BLaER1 treated with 17β-estradiol and CSF1 and Interleukin-3, amounts not matched to agents 10 nM and 100 nM (cell line): ENCODE measurements around the gene NUBP2.

Experiments
- H3K27ac ChIP-seq, 11 experiments: shearing (Covaris generic); formaldehyde crosslinking; 2 replicates each; pipeline ENCODE4 v1.8.1; 2022
- H3K27me3 ChIP-seq, 11 experiments: shearing (Covaris generic); formaldehyde crosslinking; 2 replicates each; pipeline ENCODE4 v1.8.1; 2022
- H3K36me3 ChIP-seq, 11 experiments: shearing (Covaris generic); formaldehyde crosslinking; 2 replicates each; pipeline ENCODE4 v1.8.1; 2022
- H3K4me1 ChIP-seq, 10 experiments: shearing (Covaris generic); formaldehyde crosslinking; 2 replicates each; pipeline ENCODE4 v1.8.1; 2022
- H3K4me2 ChIP-seq, 11 experiments: shearing (Covaris generic); formaldehyde crosslinking; 2 replicates each; pipeline ENCODE4 v1.8.1; 2022
- H3K4me3 ChIP-seq, 10 experiments: shearing (Covaris generic); formaldehyde crosslinking; 2 replicates each; pipeline ENCODE4 v1.8.1; 2022
- H3K9ac ChIP-seq, 11 experiments: shearing (Covaris generic); formaldehyde crosslinking; 2 replicates each; pipeline ENCODE4 v1.8.1; 2022
- H3K9me3 ChIP-seq, 11 experiments: shearing (Covaris generic); formaldehyde crosslinking; replicated peaks in 1 of 11; 2 replicates each; pipeline ENCODE4 v1.8.1; 2022
- H4K20me1 ChIP-seq, 11 experiments: shearing (Covaris generic); formaldehyde crosslinking; 2 replicates each; pipeline ENCODE4 v1.8.1; 2022
- Cebpa-rat ChIP-seq, 11 experiments: shearing (Covaris generic); IDR thresholded peaks; 2 replicates each; pipeline ENCODE4 v1.8.1; 2022

NUBP2 gene

DNA sequence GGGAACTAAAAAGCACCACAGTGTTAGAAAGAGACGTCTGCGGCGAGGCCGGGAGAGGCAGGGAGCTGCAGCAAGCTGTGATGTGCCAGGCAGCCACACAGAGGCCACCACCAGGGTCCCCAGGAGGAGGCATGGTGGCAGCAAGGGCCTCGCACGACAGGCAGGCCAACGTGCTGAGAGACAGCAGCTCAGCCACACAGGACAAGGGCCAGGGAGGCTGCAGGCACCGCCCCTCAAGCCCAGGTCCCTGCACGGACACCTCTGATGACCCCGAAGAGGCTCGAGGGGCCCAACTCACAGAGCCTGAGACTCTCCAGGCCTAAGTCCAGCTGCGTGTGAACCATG is 38.2 kb downstream of the NUBP2 start:
- Histone ChIP-seq H3K27me3 (no peaks in the 10 kb centered on the region), H3K4me1 (peaks cover 9 to 24% (median 12%) of the 10 kb centered on the region in 10 experiments), H3K4me3 (no peak overlapping the region), H3K9me3 (no peaks in the 10 kb centered on the region), H3K4me2 (no peak overlapping the region), H3K36me3 (peaks cover 21 to 71% (median 60%) of the 10 kb centered on the region in 11 experiments), H4K20me1 (peaks cover 0 to 72% (median 20%) of the 10 kb centered on the region in 11 experiments; a peak in 15 of 22 replicates), H3K27ac (no peak overlapping the region), H3K9ac (no peak overlapping the region; a peak in 1 of 22 replicates)
- no peak for TF ChIP-seq Cebpa-rat (IDR thresholded peaks at IDR 0.05)

- Histone ChIP-seq H3K9ac (peak overlapping the region in 3 of 11 experiments; percentile 23 to 58 (median 24); a peak in 2 of 22 replicates), H3K27me3 (no peaks in the 10 kb centered on the region), H3K27ac (no peak overlapping the region), H4K20me1 (peaks cover 0 to 63% (median 21%) of the 10 kb centered on the region in 11 experiments; a peak in 14 of 22 replicates), H3K4me2 (no peak overlapping the region), H3K9me3 (no peaks in the 10 kb centered on the region), H3K4me1 (peaks cover 11 to 24% (median 13%) of the 10 kb centered on the region in 10 experiments), H3K36me3 (peaks cover 11 to 60% (median 49%) of the 10 kb centered on the region in 11 experiments; a peak in 21 of 22 replicates), H3K4me3 (no peak overlapping the region)
- no peak for TF ChIP-seq Cebpa-rat (IDR thresholded peaks at IDR 0.05)
Measured at GRCh38 chr16:1821861-1822611, 39.3 kb downstream of the NUBP2 start.

DNA sequence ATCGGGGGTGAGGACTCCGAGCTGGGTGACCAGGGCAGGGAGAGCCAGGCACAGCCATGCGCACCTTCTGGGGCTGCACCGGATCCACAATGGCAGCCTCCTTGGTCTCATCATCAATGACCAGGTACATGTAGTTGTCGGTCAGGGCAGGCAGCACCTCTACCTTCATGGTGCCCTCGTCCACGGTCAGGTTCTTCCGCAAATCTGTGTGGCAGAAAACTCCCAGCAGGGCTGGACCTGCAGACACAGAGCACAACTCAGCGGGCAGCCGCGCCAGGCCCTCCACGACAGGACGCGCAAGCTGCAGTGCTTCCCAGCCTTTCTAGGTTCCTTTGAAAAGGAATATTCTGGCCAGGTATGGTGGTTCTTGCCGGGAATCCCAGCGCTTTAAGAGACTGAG is 40.0 kb downstream of the NUBP2 start:
- TF ChIP-seq Cebpa-rat (IDR thresholded peaks at IDR 0.05): no peak
- peaks cover 11 to 53% (median 41%) of the 10 kb centered on the region in 11 experiments; a peak in 19 of 22 replicates for H3K36me3 ChIP-seq
- no peaks in the 10 kb centered on the region for H3K9me3 ChIP-seq
- H3K4me2 ChIP-seq: no peak overlapping the region
- peaks cover 0 to 55% (median 27%) of the 10 kb centered on the region in 11 experiments; a peak in 14 of 22 replicates for H4K20me1 ChIP-seq
- peaks cover 15 to 25% (median 17%) of the 10 kb centered on the region in 10 experiments for H3K4me1 ChIP-seq
- H3K27me3 ChIP-seq: no peaks in the 10 kb centered on the region
- H3K9ac ChIP-seq: peak overlapping the region in 1 of 11 experiments; percentile 23; a peak in 1 of 22 replicates
- no peak overlapping the region for H3K27ac ChIP-seq
- H3K4me3 ChIP-seq: no peak overlapping the region

DNA sequence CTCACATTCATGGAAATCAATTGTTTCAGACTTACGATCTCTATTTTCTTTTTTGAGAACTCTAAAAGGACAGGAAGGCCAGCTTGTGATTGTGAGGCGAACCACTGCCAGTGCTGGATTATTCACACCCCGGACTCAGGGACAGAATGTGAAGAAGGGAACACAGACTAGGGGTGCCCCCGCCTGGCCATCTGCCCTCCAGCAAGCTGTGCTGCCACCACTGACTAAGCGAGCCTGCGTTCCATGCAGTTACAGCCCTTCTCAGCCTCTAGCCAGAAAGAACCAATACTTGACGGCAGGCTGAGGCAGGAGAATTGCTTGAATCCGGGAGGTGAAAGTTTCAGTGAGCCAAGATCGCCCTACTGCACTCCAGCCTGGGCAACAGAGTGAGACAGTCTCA is 41.1 kb downstream of the NUBP2 start:
- no peak overlapping the region for H3K27ac ChIP-seq
- H3K36me3 ChIP-seq: peaks cover 11 to 43% (median 34%) of the 10 kb centered on the region in 11 experiments; a peak in 19 of 22 replicates
- peak overlapping the region in 5 of 11 experiments; percentile 2 to 65 (median 39); a peak in 4 of 22 replicates for H3K9ac ChIP-seq
- H3K27me3 ChIP-seq: no peaks in the 10 kb centered on the region
- H4K20me1 ChIP-seq: peaks cover 5 to 54% (median 25%) of the 10 kb centered on the region in 11 experiments; a peak in 16 of 22 replicates
- no peaks in the 10 kb centered on the region for H3K9me3 ChIP-seq
- H3K4me2 ChIP-seq: peak overlapping the region in 2 of 11 experiments; percentile 87 to 97; a peak in 2 of 22 replicates
- H3K4me1 ChIP-seq: peaks cover 25 to 35% (median 27%) of the 10 kb centered on the region in 10 experiments
- TF ChIP-seq Cebpa-rat (IDR thresholded peaks at IDR 0.05): no peak
- no peak overlapping the region for H3K4me3 ChIP-seq

GRCh38 chr16:1825381-1825863 is 42.7 kb downstream of the NUBP2 start:
- peaks cover 5 to 54% (median 31%) of the 10 kb centered on the region in 11 experiments; a peak in 16 of 22 replicates for H4K20me1 ChIP-seq
- peak overlapping the region; percentile 73 to 96 (median 85) for H3K4me3 ChIP-seq
- H3K27me3 ChIP-seq: no peaks in the 10 kb centered on the region
- peak overlapping the region; percentile 87 to 100 (median 97) for H3K4me2 ChIP-seq
- H3K4me1 ChIP-seq: peaks cover 32 to 51% (median 34%) of the 10 kb centered on the region in 10 experiments
- H3K9ac ChIP-seq: peak overlapping the region; percentile 81 to 91 (median 86); a peak in 20 of 22 replicates
- no peaks in the 10 kb centered on the region for H3K9me3 ChIP-seq
- TF ChIP-seq Cebpa-rat (IDR thresholded peaks at IDR 0.05): no peak
- H3K36me3 ChIP-seq: peaks cover 22 to 43% (median 30%) of the 10 kb centered on the region in 11 experiments; a peak in 20 of 22 replicates
- H3K27ac ChIP-seq: peak overlapping the region in 2 of 11 experiments; percentile 80 to 88; a peak in 4 of 22 replicates

DNA sequence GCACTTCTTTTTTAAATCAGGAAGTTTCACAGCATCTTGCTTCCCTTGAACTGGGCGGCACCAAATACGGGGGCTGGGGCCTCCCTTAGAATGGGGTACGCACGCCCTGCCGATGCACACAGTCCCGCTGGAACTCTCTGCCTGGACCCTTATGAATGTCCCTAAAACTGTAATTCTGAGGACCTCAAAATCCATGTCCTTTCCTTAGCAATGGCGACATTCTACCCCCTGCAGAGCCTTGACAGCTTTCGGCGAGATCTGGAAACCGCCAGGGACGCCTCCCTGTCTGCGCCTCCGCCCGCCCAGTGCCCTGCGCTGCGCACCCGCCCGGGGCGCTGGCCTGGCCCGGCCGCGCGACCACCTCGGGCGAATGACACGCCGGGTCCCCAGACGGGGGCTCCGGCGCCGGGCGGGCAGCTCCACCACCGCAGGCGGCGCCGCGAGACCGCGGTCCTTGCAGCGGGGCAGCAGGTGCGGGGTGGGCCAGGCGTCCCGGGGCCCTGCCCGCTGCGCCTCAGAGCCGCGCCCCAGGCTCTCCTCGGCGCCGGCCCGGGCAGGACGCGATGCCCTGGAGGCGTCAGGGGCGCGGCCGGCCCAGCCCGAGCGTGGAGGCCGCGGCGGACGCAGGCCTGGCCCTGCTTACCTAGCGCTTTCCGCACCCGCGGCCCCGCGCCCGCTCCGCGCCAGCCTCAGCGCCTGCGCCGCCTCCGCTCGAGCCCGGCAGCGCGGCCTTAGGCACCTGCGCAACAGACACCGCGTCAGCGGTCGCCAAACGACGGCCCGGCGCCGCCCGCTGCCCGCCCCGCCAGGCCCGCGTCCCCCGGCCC is 43.3 kb downstream of the NUBP2 start:
- Histone ChIP-seq H3K9me3 (no peaks in the 10 kb centered on the region), H3K36me3 (peaks cover 23 to 43% (median 29%) of the 10 kb centered on the region in 11 experiments; a peak in 20 of 22 replicates), H3K27me3 (no peaks in the 10 kb centered on the region), H3K27ac (peak overlapping the region; percentile 54 to 91 (median 79); a peak in 21 of 22 replicates), H3K4me3 (peak overlapping the region; percentile 73 to 96 (median 85)), H3K4me1 (peaks cover 32 to 54% (median 34%) of the 10 kb centered on the region in 10 experiments), H4K20me1 (peaks cover 5 to 55% (median 27%) of the 10 kb centered on the region in 11 experiments; a peak in 16 of 22 replicates), H3K4me2 (peak overlapping the region; percentile 87 to 100 (median 97)), H3K9ac (peak overlapping the region; percentile 81 to 91 (median 86))
- no peak for TF ChIP-seq Cebpa-rat (IDR thresholded peaks at IDR 0.05)

- no peak for TF ChIP-seq Cebpa-rat (IDR thresholded peaks at IDR 0.05)
- peak within 1 kb of the TSS; percentile 73 to 96 (median 85) for H3K4me3 ChIP-seq
- peak within 1 kb of the TSS; percentile 88 to 100 (median 97) for H3K4me2 ChIP-seq
- peak within 1 kb of the TSS; percentile 54 to 91 (median 79) for H3K27ac ChIP-seq
- H3K9ac ChIP-seq: peak within 1 kb of the TSS; percentile 81 to 91 (median 86)
- no peaks in the 10 kb centered on the region for H3K9me3 ChIP-seq
- no peaks in the 10 kb centered on the region for H3K27me3 ChIP-seq
- H4K20me1 ChIP-seq: peaks cover 5 to 59% (median 27%) of the 10 kb centered on the region in 11 experiments; a peak in 16 of 22 replicates
- peaks cover 32 to 54% (median 34%) of the 10 kb centered on the region in 10 experiments for H3K4me1 ChIP-seq
- peaks cover 17 to 40% (median 27%) of the 10 kb centered on the region in 11 experiments; a peak in 20 of 22 replicates for H3K36me3 ChIP-seq
Measured at GRCh38 chr16:1826691-1827573, 44.2 kb downstream of the NUBP2 start, which contains the start of the genes FAHD1 and HAGH. TSS of gene FAHD1 (plus strand) at chr16:1827206. CDS start at chr16:1827239, 33 bp downstream. TSS of gene HAGH (minus strand) at chr16:1826825. CDS start at chr16:1826787, 38 bp downstream.
